Measurements from ENCODE around the gene MAD2L1BP.
"Not testable (repeated sequence)": the region's sequence is repeated elsewhere in the genome, so short reads cannot be mapped to it uniquely, and the experiment has no call there.

MAD2L1BP gene

DNA sequence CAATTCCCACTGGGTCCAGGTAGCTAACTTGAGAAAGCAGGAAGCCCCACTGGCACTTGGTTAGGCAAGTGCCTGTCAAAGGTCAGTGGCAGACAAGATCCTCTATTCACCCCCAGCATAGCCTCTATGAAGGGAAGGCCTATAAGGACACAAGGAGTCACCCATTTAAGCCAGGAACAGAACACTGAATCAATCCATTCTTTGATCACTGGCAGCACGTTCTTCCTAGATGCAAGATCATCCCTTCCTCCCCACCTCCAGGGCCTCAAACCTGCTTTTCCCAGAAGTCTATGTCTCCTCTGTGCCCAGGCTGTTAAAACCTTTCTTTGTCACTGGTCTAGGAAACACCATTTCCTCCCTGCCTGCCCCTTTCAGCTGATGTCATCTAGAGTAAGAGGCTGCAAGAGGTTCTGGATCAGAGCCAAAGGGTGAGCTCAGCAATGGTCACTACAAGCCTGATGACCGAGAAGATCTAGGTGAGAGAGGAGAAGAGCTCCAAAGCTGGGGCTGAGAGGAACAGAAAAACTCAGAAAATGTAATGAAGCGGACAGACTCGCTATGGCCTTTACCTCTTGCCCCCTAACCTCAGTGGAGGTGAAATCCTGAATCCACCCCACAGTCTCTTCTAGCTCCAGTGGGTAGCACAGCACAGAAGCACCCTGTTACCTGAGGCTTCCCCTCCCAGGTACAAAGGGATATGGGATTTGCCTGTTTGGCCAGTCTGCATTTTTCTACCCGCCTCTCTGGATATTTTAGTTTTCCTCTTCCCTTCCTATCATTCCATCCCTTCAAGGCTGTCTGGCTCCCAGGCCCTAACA, 8.4 kb upstream of the MAD2L1BP start:
- no peak for DNase-seq

DNA sequence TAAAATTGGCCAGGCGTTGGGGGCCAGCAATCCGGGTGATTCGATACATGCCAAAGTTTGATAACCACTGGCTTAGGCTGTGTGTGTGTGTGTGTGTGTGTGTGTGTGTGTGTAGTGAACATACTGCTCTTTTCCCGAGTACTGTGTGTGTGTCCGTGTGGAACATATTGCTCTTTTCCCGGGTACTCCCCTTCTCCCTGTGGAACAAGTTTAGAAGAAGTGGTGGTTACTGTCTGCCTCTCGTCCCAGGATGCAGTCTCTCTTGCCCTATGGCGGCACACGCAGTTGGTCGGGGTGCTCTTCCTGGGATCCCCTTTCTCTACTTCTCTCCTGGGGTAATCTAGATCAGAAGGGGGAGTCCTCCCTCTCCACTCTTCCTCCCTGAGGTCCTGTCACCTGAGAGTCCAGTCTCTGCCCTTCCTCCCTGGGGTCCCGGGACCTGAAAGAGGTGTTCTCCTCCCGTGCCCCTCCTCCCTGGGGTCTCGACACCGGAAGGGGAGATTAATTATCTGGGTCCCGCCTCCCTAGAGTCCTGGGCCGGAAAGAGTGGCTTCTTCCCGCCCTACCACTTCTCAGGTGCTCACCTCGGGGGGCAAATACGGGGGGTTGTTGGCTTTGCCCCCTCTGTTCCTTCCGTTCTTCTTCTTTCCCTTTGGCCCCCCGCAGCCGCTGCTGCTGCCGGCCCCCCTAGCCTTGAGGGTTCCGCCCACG, 7.1 kb upstream of the MAD2L1BP start:
- DNase-seq: no peak

DNA sequence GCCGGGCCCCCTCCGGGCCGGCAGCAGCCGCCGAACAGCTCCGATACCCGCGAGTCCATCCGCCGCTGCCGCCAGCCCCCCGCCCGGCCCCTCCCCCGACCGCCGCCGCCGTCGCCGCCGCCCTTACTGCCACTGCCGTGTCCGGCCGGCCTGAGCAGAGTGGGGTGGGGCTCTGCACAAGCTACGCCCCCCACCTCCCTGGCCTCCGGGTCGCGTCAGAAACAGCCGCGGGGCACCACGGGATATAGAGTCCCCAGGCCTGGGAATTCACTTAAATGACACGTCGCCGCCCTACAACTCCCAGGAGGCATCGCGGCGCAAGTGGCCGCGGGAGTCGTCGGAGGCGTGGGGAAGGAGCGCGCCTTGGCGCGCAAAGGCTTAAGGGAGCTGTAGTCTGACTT, 6.5 kb upstream of the MAD2L1BP start, which contains the start of gene GTPBP2:
Gene GTPBP2, minus strand, starts transcription at position 161 of the 401 bp plus-strand sequence. Its CDS starts 102 bp downstream, at position 59.
- DNase-seq: peak; percentile 95

- DNase-seq: peak; percentile 94
Observed at GRCh38 chr6:43629505-43630300, 5.9 kb upstream of the MAD2L1BP start.

GRCh38 chr6:43630980-43631619, 4.5 kb upstream of the MAD2L1BP start:
- no peak for DNase-seq

DNA sequence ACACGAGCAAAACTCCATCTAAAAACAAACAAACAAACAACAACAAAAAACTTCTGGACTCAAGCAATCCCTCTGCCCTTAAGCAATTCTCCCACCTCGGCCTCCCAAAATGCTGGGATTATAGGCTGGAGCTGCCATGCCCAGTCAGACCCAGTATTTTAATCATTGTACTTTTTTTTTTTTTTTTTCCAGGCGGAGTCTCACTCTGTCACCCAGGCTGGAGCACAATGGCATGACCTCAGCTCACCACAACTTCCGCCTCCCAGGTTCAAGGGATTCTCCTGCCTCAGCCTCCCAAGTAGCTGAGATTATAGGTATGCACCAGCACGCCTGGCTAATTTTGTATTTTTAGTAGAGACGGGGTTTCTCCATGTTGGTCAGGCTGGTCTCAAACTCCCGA, 2.6 kb upstream of the MAD2L1BP start:
- DNase-seq: not testable (repeated sequence)

DNA sequence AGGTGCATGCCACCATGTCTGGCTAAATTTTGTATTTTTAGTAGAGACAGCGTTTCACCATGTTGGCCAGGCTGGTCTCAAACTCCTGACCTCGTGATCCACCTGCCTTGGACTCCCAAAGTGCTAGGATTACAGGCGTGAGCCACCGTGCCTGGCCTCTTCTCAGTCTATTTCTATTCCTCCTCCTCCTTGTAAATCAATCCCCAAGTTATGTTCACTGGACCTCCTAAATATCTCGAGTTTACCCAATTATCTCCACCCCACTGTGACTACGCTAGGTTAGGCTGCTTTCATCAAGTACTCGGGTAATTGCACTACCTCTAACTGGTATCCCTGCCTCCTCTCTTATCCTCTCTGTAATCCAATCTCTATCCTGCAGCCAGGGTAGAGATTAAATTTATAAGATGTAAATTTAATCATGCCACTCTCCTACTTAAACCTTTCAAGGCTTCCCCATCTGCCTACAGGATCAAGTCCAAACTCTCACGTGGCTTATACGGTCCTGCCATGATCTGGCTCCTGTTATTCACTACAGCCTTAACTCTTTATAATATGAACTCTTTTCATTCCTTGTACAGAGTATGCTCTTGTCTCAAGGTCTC, 837 bp upstream of the MAD2L1BP start:
- DNase-seq: no peak

- no peak for DNase-seq
Observed at GRCh38 chr6:43636308-43636659, 644 bp downstream of the MAD2L1BP start.

GRCh38 chr6:43639984-43640800, 4.6 kb downstream of the MAD2L1BP start:
- DNase-seq: no peak

GRCh38 chr6:43644940-43645612, 9.4 kb downstream of the MAD2L1BP start, which contains the start of gene RSPH9:
TSS of gene RSPH9 (plus strand) at chr6:43645036. CDS start at chr6:43645099, 63 bp downstream.
- DNase-seq: no peak

DNA sequence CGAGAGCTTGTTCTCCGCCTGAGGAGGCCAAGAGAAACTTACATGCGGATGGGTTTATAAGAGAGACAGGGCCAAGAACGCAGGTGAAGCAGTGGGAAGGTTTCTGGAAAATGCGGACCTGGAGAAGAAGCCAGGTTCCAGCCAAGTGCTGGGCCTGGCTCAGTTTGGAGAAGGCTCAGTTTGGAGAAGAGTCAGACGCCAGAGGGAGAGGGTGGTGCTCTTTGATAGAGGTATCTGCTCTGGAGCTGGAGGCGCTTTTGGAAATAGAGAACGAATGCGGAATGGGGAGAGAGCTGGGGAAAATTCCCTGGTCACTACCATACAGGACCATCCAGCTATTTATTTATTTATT, 9.9 kb downstream of the MAD2L1BP start:
- no peak for DNase-seq

GRCh38 chr6:43647613-43648012, 12.0 kb downstream of the MAD2L1BP start:
- DNase-seq: no peak

DNA sequence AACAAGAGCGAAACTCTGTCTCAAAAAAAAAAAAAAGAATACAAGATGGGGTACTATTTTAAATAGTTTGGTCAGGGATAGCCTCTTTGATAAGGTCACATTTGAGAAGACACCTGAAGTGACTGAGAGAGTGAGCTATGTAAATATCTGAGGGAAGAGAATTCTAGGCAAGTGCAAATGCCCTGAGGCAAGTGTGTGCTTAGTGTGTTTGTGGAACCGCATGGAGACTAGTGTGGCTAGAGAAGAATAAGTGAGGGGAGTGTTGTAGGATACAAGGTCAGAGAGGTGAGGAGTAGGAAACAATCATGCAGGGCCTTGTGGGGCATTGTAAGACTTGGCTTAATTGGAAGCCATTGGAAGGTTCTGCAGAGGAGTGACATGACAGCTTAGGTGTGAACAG, 12.6 kb downstream of the MAD2L1BP start:
- DNase-seq: no peak

DNA sequence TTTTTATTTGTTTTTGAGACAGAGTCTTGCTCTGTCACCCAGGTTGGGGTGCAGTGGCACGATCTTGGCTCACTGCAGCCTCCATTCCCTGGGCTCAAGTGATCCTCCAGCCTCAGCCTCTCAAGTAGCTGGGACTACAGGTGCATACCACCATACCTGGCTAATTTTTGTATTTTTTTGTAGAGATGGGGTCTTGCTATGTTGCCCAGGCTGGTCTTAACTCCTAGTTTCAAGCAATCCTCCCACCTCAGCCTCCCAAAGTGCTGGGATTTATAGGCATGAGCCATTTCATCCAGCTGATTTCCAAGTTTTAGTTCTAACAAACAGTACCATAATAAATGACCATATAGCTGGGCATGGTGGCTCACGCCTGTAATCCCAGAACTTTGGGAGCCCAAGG, 17.2 kb downstream of the MAD2L1BP start:
- not testable (repeated sequence) for DNase-seq

DNA sequence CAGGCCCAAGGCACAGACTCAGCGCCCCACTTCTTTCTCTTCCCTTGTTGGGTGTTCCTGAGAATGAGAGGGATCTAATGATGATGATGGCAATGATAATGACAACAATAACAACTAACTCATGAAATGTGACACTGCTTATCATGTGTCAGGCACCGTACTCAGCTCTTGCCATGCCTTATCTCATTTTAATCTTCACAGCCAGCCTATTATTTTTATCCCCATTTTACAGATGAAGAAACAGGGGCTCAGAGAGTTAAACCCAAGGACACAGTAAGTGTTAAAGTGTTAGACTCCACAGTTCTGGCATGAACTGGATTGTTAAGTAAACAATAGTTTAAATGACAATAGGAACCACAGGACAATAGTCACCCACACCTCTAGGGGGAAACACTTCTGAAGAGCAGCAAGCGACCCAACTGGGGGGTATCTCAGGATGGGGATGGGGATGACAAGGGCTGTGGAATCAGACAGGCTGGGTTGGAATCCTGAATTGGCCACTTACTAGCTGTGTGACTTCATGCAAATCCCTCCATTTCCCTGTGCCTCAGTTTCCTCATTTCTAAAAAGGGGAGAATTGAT, 21.7 kb downstream of the MAD2L1BP start:
- no peak for DNase-seq

DNA sequence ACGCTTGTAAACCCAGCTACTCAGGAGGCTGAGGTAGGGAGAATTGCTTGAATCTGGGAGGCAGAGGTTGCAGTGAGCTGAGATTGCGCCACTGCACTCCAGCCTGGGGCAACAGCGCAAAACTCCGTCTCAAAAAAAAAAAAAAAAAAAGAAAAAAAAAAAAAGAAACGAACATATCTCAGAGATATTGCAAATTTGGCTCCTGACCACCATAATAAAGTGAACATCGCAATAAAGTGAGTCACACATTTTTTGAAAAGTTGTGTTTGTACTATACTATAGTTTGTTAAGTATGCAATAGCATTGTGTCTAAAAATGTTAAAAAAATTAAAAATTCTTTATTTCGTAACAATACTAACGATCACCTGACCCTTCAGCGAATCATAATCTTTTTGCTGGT, 22.5 kb downstream of the MAD2L1BP start:
- DNase-seq: no peak

DNA sequence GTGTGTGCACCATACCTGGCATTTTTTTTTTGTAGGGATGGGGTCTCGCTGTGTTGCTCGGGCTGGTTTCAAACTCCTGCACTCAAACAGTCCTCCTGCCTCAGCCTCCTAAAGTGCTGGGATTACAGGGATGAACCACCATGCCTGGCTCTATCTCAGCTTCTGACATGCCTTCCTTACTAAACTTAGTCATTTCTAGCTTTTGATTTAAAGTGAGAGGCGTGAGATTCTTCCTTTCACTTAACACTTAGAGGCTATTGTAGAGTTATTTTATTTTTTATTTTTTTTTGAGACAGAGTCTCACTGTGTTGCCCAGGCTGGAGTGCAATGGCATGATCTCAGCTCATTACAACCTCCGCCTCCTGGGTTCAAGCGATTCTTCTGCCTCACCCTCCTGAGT, 27.3 kb downstream of the MAD2L1BP start:
- DNase-seq: not testable (repeated sequence)

DNA sequence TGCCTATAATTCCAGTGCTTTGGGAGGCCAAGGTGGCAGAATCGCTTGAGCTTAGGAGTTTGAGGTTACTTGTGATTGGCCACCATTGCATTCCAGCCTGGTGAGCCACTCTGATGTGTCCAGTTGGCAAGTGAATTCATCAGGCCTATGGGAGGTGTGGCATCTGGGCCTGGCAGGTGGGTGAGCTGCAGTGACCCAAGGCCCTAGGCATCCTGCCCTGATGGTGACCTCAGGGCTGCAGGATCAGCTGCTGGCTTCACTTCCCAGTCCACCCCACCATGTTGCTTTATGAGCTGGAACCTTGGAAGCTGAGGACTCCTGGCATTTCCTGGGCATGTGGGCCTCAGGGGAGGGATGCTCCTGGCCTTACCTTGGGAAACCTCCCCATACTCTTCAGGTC, 29.7 kb downstream of the MAD2L1BP start:
- DNase-seq: no peak

GRCh38 chr6:43666196-43666920, 30.7 kb downstream of the MAD2L1BP start:
- DNase-seq: no peak
